ENCODE results near the gene RNF138.

DNA sequence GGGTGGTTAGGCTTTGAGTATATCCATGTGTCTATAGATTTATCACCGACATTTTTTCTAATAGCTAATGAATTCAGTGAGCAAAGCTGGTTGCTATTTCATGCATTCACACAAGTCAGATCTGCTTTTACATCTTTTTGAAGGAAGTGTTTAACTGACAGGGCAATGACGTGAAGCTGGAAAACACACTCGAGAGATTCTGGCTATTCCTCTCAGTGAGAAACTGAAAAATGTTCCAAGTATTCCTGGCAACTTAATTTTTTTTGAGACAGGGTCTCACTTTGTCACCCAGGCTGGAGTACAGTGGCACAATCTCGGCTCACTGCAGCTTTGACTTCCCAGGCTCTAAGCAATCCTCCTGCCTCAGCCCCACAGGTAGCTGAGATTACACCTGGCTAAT, 21.2 kb downstream of the RNF138 start:
- TF ChIP-seq, protein P1, sequence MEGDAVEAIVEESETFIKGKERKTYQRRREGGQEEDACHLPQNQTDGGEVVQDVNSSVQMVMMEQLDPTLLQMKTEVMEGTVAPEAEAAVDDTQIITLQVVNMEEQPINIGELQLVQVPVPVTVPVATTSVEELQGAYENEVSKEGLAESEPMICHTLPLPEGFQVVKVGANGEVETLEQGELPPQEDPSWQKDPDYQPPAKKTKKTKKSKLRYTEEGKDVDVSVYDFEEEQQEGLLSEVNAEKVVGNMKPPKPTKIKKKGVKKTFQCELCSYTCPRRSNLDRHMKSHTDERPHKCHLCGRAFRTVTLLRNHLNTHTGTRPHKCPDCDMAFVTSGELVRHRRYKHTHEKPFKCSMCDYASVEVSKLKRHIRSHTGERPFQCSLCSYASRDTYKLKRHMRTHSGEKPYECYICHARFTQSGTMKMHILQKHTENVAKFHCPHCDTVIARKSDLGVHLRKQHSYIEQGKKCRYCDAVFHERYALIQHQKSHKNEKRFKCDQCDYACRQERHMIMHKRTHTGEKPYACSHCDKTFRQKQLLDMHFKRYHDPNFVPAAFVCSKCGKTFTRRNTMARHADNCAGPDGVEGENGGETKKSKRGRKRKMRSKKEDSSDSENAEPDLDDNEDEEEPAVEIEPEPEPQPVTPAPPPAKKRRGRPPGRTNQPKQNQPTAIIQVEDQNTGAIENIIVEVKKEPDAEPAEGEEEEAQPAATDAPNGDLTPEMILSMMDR (conservative IDR thresholded peaks at IDR 0.05; ENCODE audit: low read length): no peak
- no peak for TF ChIP-seq EZH2phosphoT487 (IDR thresholded peaks at IDR 0.05; ENCODE audit: borderline replicate concordance)
